GM12865 (cell line): ENCODE measurements around the gene MYH14.

ENCODE experiments used
- DNase-seq: peaks from one replicate; pipeline ENCODE4 v3.0.0; 2010; ENCODE audit warnings: low read depth
- H3K4me3 ChIP-seq: 2 replicates; pipeline ENCODE4 v1.5.1; 2011; ENCODE audit warnings: mild to moderate bottlenecking, low read depth, low read length, control low read depth
- CTCF ChIP-seq: IDR thresholded peaks from 2 replicates; pipeline ENCODE4 v1.5.1; 2011; ENCODE audit warnings: low read length, control low read depth, low read depth, inconsistent platforms; ENCODE audit not compliant: insufficient read depth; ENCODE audit errors: missing control alignments

Gene MYH14

GRCh38 chr19:50314724-50315708 is 111.6 kb downstream of the MYH14 start:
- no peak for TF ChIP-seq CTCF
- no peak overlapping the region for H3K4me3 ChIP-seq
- no peak for DNase-seq

GRCh38 chr19:50315773-50316448 is 112.5 kb downstream of the MYH14 start:
- TF ChIP-seq CTCF = peak; percentile 0
- H3K4me3 ChIP-seq = peak overlapping the region; percentile 30
- peak; percentile 58 for DNase-seq

- no peak for TF ChIP-seq CTCF
Observed at GRCh38 chr19:50317115-50317514, 113.7 kb downstream of the MYH14 start.

GRCh38 chr19:50318438-50318837 is 115.0 kb downstream of the MYH14 start:
- H3K4me3 ChIP-seq = no peak overlapping the region
- no peak for TF ChIP-seq CTCF
- no peak for DNase-seq

More at GRCh38 chr19:50317115-50317514, 113.7 kb downstream of the MYH14 start:
- no peak for DNase-seq
- H3K4me3 ChIP-seq = no peak overlapping the region

GRCh38 chr19:50319156-50319555 is 115.7 kb downstream of the MYH14 start:
- H3K4me3 ChIP-seq = no peak overlapping the region
- no peak for TF ChIP-seq CTCF
- no peak for DNase-seq

GRCh38 chr19:50320051-50320450 is 116.6 kb downstream of the MYH14 start:
- DNase-seq = no peak
- TF ChIP-seq CTCF = no peak
- no peak overlapping the region for H3K4me3 ChIP-seq
